GM23248 (cell line): ENCODE data around the gene VRK2.
"Not testable (repeated sequence)": the region's sequence is repeated elsewhere in the genome, so short reads cannot be mapped to it uniquely, and the experiment has no call there.

Source experiments
- EZH2 ChIP-seq: fragments of 200-600 bp; sonication (generic); IDR thresholded peaks from 2 replicates; pipeline ENCODE4 v1.6.1; 2018; ENCODE audit warnings: antibody characterized with exemption, mild to moderate bottlenecking; ENCODE audit not compliant: insufficient read depth, poor library complexity, severe bottlenecking
- EZH2phosphoT487 ChIP-seq: fragments of 200-600 bp; sonication (generic); IDR thresholded peaks from 2 replicates; pipeline ENCODE4 v1.6.1; 2018; ENCODE audit warnings: antibody characterized with exemption, moderate library complexity, mild to moderate bottlenecking, low read depth; ENCODE audit not compliant: insufficient read depth

DNA sequence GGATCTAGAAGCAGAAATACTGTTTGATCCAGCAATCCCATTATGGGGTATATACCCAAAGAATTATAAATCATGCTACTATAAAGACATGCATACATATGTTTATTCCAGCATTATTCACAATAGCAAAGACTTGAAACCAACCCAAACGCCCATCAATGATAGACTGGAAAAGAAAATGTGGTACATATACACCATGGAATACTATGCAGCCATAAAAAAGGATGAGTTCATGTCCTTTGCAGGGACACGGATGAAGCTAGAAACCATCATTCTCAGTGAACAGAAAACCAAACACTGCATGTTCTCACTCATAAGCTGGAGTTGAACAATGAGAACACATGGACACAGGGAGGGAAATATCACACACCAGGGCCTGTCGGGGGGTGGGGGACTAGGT is 133.6 kb downstream of the VRK2 start:
- not testable (repeated sequence) for TF ChIP-seq EZH2phosphoT487, EZH2
